ENCODE results near the gene IL1R1.

Gene IL1R1

GRCh38 chr2:102141011-102141943 is 1.3 kb upstream of the IL1R1 start:
- DNase-seq = no peak

GRCh38 chr2:102142829-102143449 is 393 bp downstream of the IL1R1 start:
- no peak for DNase-seq

- no peak for DNase-seq
Observed at GRCh38 chr2:102143450-102143985, 972 bp downstream of the IL1R1 start.

- no peak for DNase-seq
Observed at GRCh38 chr2:102144128-102144527, 1.6 kb downstream of the IL1R1 start.

- DNase-seq = no peak
Observed at GRCh38 chr2:102145107-102145506, 2.6 kb downstream of the IL1R1 start.

- no peak for DNase-seq
Observed at GRCh38 chr2:102145934-102146333, 3.4 kb downstream of the IL1R1 start.

- DNase-seq = no peak
Observed at GRCh38 chr2:102147935-102148334, 5.4 kb downstream of the IL1R1 start.

- DNase-seq = no peak
Observed at GRCh38 chr2:102149243-102149642, 6.7 kb downstream of the IL1R1 start.

GRCh38 chr2:102149644-102150455 is 7.3 kb downstream of the IL1R1 start:
- no peak for DNase-seq

GRCh38 chr2:102154364-102154763 is 11.8 kb downstream of the IL1R1 start:
- no peak for DNase-seq

- DNase-seq = no peak
Observed at GRCh38 chr2:102154946-102155702, 12.6 kb downstream of the IL1R1 start.

GRCh38 chr2:102155703-102156515 is 13.4 kb downstream of the IL1R1 start:
- DNase-seq = no peak

GRCh38 chr2:102158011-102158755 is 15.6 kb downstream of the IL1R1 start:
- DNase-seq = no peak

GRCh38 chr2:102159295-102159694 is 16.7 kb downstream of the IL1R1 start:
- no peak for DNase-seq

GRCh38 chr2:102166189-102166845 is 23.8 kb downstream of the IL1R1 start:
- DNase-seq = no peak

GRCh38 chr2:102168026-102168771 is 25.7 kb downstream of the IL1R1 start:
- DNase-seq = no peak

- DNase-seq = no peak
Observed at GRCh38 chr2:102171946-102172345, 29.4 kb downstream of the IL1R1 start.

GRCh38 chr2:102172745-102173144 is 30.2 kb downstream of the IL1R1 start:
- no peak for DNase-seq

- no peak for DNase-seq
Observed at GRCh38 chr2:102176172-102176571, 33.6 kb downstream of the IL1R1 start.

Data from NCI-H1694 treated with DMSO at 0.1 percent for 48 hours (cell line).